Trophoblast cell (in vitro differentiated cells and primary cell): ENCODE data around the gene BOK.

Source experiments
- DNase-seq, 2 donors: peaks; one replicate each; pipeline ENCODE4 v3.0.0-alpha.2; 2016
- H2AFZ ChIP-seq: 2 replicates; pipeline ENCODE4 v1.6.1; 2013; ENCODE audit warnings: low read length, moderate library complexity, mild to moderate bottlenecking; ENCODE audit not compliant: insufficient read depth, poor library complexity
- H2AK5ac ChIP-seq: 2 replicates; pipeline ENCODE4 v1.6.1; 2013; ENCODE audit warnings: mild to moderate bottlenecking, low read length
- H2BK120ac ChIP-seq: 2 replicates; pipeline ENCODE4 v1.6.1; 2013; ENCODE audit warnings: low read length, mild to moderate bottlenecking, moderate library complexity; ENCODE audit not compliant: insufficient read depth, poor library complexity
- H2BK12ac ChIP-seq: 2 replicates; pipeline ENCODE4 v1.6.1; 2013; ENCODE audit warnings: mild to moderate bottlenecking, low read length, moderate library complexity
- H2BK5ac ChIP-seq: 2 replicates; pipeline ENCODE4 v1.6.1; 2013; ENCODE audit warnings: low read length, low read depth, moderate library complexity, mild to moderate bottlenecking; ENCODE audit not compliant: poor library complexity
- H3K14ac ChIP-seq: 2 replicates; pipeline ENCODE4 v1.6.1; 2013; ENCODE audit warnings: mild to moderate bottlenecking, low read length
- H3K18ac ChIP-seq: 2 replicates; pipeline ENCODE4 v1.6.1; 2013; ENCODE audit warnings: mild to moderate bottlenecking, low read length
- H3K23ac ChIP-seq: 2 replicates; pipeline ENCODE4 v1.6.1; 2013; ENCODE audit warnings: low read length
- H3K27ac ChIP-seq: 2 replicates; pipeline ENCODE4 v1.5.1; 2013; ENCODE audit warnings: low read depth, mild to moderate bottlenecking, inconsistent platforms, low read length, moderate library complexity
- H3K27me3 ChIP-seq: 2 replicates; pipeline ENCODE4 v1.6.1; 2013; ENCODE audit warnings: inconsistent platforms, mild to moderate bottlenecking, low read length, moderate library complexity; ENCODE audit not compliant: insufficient read depth
- H3K36me3 ChIP-seq, 2 experiments: 1 replicate in 1 of 2; 2 replicates in 1 of 2; pipeline ENCODE4 v1.6.1; 2013; ENCODE audit warnings: low read length in 2 of 2, mild to moderate bottlenecking in 2 of 2, moderate library complexity in 1 of 2; ENCODE audit not compliant: insufficient read depth in 2 of 2, control insufficient read depth in 1 of 2
- H3K4ac ChIP-seq: 2 replicates; pipeline ENCODE4 v1.6.1; 2013; ENCODE audit warnings: low read depth, mild to moderate bottlenecking, low read length, moderate library complexity
- H3K4me1 ChIP-seq, 2 experiments: 1 replicate in 1 of 2; 2 replicates in 1 of 2; pipeline ENCODE4 v1.6.1; 2013; ENCODE audit warnings: low read length in 2 of 2, mild to moderate bottlenecking in 2 of 2, moderate library complexity in 1 of 2; ENCODE audit not compliant: insufficient read depth in 2 of 2, control insufficient read depth in 1 of 2
- H3K4me2 ChIP-seq: 2 replicates; pipeline ENCODE4 v1.6.1; 2013; ENCODE audit warnings: inconsistent platforms, mild to moderate bottlenecking, low read length, moderate library complexity
- H3K4me3 ChIP-seq: 2 replicates; pipeline ENCODE4 v1.5.1; 2013; ENCODE audit warnings: mild to moderate bottlenecking, low read depth, low read length, inconsistent platforms
- H3K79me1 ChIP-seq: one replicate; pipeline ENCODE4 v1.6.1; 2013; ENCODE audit warnings: low read length
- H3K79me2 ChIP-seq: 2 replicates; pipeline ENCODE4 v1.6.1; 2013; ENCODE audit warnings: low read length, mild to moderate bottlenecking; ENCODE audit not compliant: control insufficient read depth, insufficient read depth, poor library complexity
- H3K9ac ChIP-seq: 2 replicates; pipeline ENCODE4 v1.6.1; 2013; ENCODE audit warnings: mild to moderate bottlenecking, low read length
- H3K9me3 ChIP-seq: 2 replicates; pipeline ENCODE4 v1.6.1; 2013; ENCODE audit warnings: low read depth, mild to moderate bottlenecking, control low read depth, inconsistent platforms, low read length; ENCODE audit not compliant: insufficient read depth
- H4K12ac ChIP-seq: 2 replicates; pipeline ENCODE4 v1.6.1; 2013; ENCODE audit warnings: low read depth, mild to moderate bottlenecking, low read length, moderate library complexity
- H4K8ac ChIP-seq: 2 replicates; pipeline ENCODE4 v1.6.1; 2013; ENCODE audit warnings: low read depth, mild to moderate bottlenecking, low read length, moderate library complexity
- H4K91ac ChIP-seq: one replicate; pipeline ENCODE4 v1.6.1; 2013; ENCODE audit warnings: low read depth, mild to moderate bottlenecking, low read length, moderate library complexity
- WGBS: extraction: QIAGEN DNeasy Blood & Tissue Kit; methylation state at CpG from one replicate; pipeline ENCODE4 v1.1.7; 2013; ENCODE audit warnings: missing lambda C conversion rate; ENCODE audit not compliant: insufficient read length, insufficient coverage; ENCODE audit errors: extremely low coverage; 5-methylcytosine and 5-hydroxymethylcytosine counted together

The BOK gene

DNA sequence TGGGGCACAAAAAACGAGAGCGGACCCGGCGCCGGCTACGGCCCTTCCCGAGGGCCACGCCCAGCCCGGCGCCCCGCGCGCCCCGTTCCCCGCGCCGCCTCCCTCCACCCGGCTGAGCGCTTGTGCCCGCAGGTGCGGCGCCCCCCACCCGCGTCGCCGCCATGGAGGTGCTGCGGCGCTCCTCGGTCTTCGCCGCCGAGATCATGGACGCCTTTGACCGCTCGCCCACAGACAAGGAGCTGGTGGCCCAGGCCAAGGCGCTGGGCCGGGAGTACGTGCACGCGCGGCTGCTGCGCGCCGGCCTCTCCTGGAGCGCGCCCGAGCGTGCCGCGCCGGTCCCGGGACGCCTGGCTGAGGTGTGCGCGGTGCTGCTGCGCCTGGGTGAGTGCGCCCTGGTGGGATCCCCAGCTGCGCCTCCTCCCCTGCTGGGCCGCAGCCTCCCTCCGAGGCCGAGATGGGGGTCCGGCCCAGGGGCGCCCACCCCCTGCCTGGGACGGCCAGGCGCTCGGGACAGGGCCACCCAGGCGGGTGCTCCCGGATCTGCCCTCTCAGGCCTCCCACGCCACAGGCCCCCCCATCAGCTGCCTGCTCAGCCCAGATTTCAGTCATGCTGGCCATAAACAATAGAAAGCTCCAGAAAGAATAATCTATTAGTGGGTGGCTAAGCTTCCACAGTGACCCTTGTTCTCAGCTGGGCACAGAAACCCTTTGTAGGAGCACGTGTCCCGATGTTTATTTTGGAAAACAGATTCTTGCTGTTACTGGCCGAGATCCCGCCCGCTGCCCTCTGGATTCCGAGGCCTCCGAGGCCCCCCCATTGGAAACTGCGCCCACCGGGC lies 997 bp downstream of the BOK start:
- peak overlapping the region; percentile 24 for H2AFZ ChIP-seq
- peaks cover 25% of the 10 kb centered on the region for H3K79me2 ChIP-seq
- peak overlapping the region; percentile 58 for H3K4me2 ChIP-seq
- peak overlapping the region; percentile 50 for H2BK5ac ChIP-seq
- peak overlapping the region; percentile 91 for H2AK5ac ChIP-seq
- peak overlapping the region; percentile 83 for H3K18ac ChIP-seq
- H2BK12ac ChIP-seq, result peak overlapping the region; percentile 1
- H3K4me3 ChIP-seq, result peak overlapping the region; percentile 95
- peak overlapping the region; percentile 83 for H4K8ac ChIP-seq
- peak overlapping the region; percentile 18 for H2BK120ac ChIP-seq
- H3K79me1 ChIP-seq, result peaks cover 29% of the 10 kb centered on the region
- peak overlapping the region; percentile 95 for H3K9ac ChIP-seq
- peak; percentile 47 to 71 for DNase-seq
- H3K23ac ChIP-seq, result no peak overlapping the region
- peak overlapping the region; percentile 84 for H3K4ac ChIP-seq
- H3K9me3 ChIP-seq, result peaks cover 4% of the 10 kb centered on the region
- H3K27me3 ChIP-seq, result no peaks in the 10 kb centered on the region
- H4K91ac ChIP-seq, result peak overlapping the region; percentile 95
- no CpG with 5 or more reads among the region's 78 CpGs for WGBS
- peaks cover 44 to 51% of the 10 kb centered on the region in 2 experiments for H3K4me1 ChIP-seq
- H4K12ac ChIP-seq, result peak overlapping the region; percentile 12
- peaks cover 18 to 23% of the 10 kb centered on the region in 2 experiments for H3K36me3 ChIP-seq
- H3K27ac ChIP-seq, result peak overlapping the region; percentile 78
- H3K14ac ChIP-seq, result peak overlapping the region; percentile 72

DNA sequence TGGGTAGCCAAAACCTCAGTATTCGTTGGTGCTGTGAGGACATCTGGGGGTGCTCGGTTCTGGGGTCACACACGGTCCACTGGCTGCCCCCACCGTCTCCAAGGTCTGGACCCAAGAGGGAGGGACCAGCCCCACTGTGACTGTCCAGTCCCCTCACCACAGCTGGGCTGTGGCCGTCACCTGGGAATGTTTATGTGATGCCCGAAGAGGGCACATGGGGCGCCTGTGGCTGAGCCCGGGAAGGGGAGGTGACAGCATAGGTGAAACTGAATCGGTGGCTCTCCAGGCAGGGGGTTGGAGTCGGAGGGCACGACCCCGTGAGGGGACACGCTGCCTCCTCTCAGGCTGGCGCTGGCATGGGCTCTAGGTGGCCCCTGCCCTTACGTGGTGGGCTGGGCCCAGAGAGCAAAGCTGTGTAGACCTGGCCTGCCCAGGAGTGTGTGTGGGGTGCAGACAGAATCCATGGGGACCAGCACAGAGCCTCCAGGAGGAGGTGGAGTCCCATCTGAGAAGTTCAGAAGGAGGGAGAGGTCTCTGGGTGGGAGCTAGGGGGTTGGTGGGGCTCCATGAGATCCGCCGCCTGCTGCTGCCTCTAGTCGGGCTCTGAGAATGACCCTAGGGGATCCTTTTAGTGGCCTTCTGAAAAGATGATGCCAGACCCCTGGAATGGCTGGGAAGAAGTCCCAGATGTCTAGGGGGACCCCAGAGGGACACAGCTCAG lies 1.8 kb downstream of the BOK start:
- Histone ChIP-seq H2BK12ac (peak overlapping the region; percentile 61), H3K9ac (peak overlapping the region; percentile 2), H3K23ac (no peak overlapping the region), H4K91ac (peak overlapping the region; percentile 95), H2BK120ac (peak overlapping the region; percentile 55), H2AK5ac (peak overlapping the region; percentile 91), H4K8ac (peak overlapping the region; percentile 27), H2AFZ (no peak overlapping the region), H3K79me1 (peaks cover 29% of the 10 kb centered on the region), H3K14ac (peak overlapping the region; percentile 72), H4K12ac (no peak overlapping the region), H3K4me1 (peaks cover 48 to 57% of the 10 kb centered on the region in 2 experiments), H3K9me3 (peaks cover 4% of the 10 kb centered on the region), H3K4me3 (peak overlapping the region; percentile 95), H3K4ac (peak overlapping the region; percentile 84), H3K27me3 (no peaks in the 10 kb centered on the region), H2BK5ac (peak overlapping the region; percentile 50), H3K18ac (peak overlapping the region; percentile 83), H3K79me2 (peaks cover 25% of the 10 kb centered on the region), H3K4me2 (peak overlapping the region; percentile 58), H3K27ac (peak overlapping the region; percentile 78), H3K36me3 (peaks cover 20 to 26% of the 10 kb centered on the region in 2 experiments)
- no peak for DNase-seq
- WGBS, result no CpG with 5 or more reads among the region's 18 CpGs

DNA sequence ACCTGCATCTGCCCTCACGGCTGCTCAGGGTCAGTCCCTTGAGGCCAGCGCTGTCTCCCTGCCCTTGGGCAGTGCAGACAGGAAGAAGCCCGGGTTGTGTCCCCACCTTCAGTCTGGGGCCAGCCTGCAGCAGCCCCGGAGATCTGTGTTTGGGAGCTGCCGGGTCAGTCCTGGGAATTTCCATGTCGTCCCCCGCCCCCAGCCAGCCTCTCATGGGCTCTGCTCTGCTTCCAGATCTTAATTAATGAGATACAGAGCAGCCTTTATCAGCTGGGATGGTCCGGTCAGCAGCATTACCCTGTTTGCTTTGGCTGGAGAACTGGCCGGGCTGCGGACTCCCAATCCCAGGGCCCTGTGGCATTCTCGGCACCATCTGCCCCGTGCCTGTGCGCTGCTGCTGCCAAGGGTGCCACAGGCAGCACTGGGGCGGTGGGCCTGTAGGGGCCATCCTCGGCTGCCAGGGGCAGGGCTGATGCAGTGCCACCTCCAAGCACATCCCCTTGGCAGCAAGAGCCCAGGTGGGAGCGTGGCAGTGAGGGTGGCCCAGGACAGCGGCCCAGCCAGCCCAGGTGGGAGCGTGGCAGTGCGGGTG lies 2.4 kb downstream of the BOK start:
- Histone ChIP-seq H3K14ac (peak overlapping the region; percentile 95), H3K4me2 (peak overlapping the region; percentile 58), H3K4me1 (peaks cover 48 to 53% of the 10 kb centered on the region in 2 experiments), H3K27me3 (no peaks in the 10 kb centered on the region), H3K79me1 (peaks cover 29% of the 10 kb centered on the region), H3K4me3 (no peak overlapping the region), H2AK5ac (peak overlapping the region; percentile 80), H2AFZ (peak overlapping the region; percentile 32), H3K36me3 (peaks cover 22 to 27% of the 10 kb centered on the region in 2 experiments), H4K12ac (peak overlapping the region; percentile 11), H4K8ac (peak overlapping the region; percentile 48), H3K23ac (no peak overlapping the region), H4K91ac (peak overlapping the region; percentile 96), H3K9me3 (peaks cover 4% of the 10 kb centered on the region), H2BK5ac (peak overlapping the region; percentile 58), H3K27ac (peak overlapping the region; percentile 78), H3K9ac (no peak overlapping the region), H3K18ac (peak overlapping the region; percentile 92), H2BK120ac (peak overlapping the region; percentile 48), H3K79me2 (peaks cover 25% of the 10 kb centered on the region), H2BK12ac (peak overlapping the region; percentile 86), H3K4ac (peak overlapping the region; percentile 57)
- no peak for DNase-seq
- no CpG with 5 or more reads among the region's 19 CpGs for WGBS

DNA sequence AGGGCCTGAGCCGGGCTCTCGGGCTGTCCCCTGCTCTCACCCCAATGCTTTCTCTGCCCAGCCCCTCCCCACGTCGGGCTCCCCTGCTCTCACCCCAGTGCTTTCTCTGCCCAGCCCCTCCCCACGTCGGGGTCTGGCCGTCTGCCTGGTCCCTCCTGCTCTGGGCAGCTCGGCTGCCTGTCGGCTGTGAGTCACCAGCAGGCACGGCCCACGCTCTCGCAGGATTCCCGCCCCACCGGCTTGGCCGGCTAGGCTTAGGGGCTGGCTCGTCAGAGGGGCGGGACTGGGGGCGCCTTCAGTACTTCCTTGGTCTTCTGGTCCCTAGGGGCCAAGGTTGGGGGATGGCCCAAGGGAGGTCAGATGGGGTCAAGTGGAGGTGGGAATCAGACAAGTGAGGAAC lies 3.3 kb downstream of the BOK start:
- Histone ChIP-seq H2AFZ (no peak overlapping the region), H3K4me2 (peak overlapping the region; percentile 44), H2BK5ac (no peak overlapping the region), H3K9ac (no peak overlapping the region), H3K79me1 (peaks cover 29% of the 10 kb centered on the region), H3K14ac (peak overlapping the region; percentile 7), H3K9me3 (peaks cover 4% of the 10 kb centered on the region), H4K8ac (no peak overlapping the region), H2AK5ac (no peak overlapping the region), H3K79me2 (peaks cover 25% of the 10 kb centered on the region), H3K27me3 (no peaks in the 10 kb centered on the region), H3K4me3 (no peak overlapping the region), H3K27ac (peak overlapping the region; percentile 20), H3K23ac (no peak overlapping the region), H2BK12ac (no peak overlapping the region), H3K4me1 (peaks cover 48 to 53% of the 10 kb centered on the region in 2 experiments), H3K36me3 (peaks cover 22 to 27% of the 10 kb centered on the region in 2 experiments), H3K18ac (peak overlapping the region; percentile 2), H2BK120ac (peak overlapping the region; percentile 37), H4K91ac (peak overlapping the region; percentile 71), H4K12ac (no peak overlapping the region), H3K4ac (peak overlapping the region; percentile 62)
- peak; percentile 63 to 84 for DNase-seq
- no CpG with 5 or more reads among the region's 18 CpGs for WGBS
